Measurements from ENCODE around the gene CAPN14. TPM values are rescaled to one million over a fixed set of nuclear protein-coding genes. Genes with fewer than 3 reads are reported as not detected.

The CAPN14 gene
- total and polyA plus RNA-seq, 10 donors, result 0.26 to 2.7 (median 0.92) TPM

DNA sequence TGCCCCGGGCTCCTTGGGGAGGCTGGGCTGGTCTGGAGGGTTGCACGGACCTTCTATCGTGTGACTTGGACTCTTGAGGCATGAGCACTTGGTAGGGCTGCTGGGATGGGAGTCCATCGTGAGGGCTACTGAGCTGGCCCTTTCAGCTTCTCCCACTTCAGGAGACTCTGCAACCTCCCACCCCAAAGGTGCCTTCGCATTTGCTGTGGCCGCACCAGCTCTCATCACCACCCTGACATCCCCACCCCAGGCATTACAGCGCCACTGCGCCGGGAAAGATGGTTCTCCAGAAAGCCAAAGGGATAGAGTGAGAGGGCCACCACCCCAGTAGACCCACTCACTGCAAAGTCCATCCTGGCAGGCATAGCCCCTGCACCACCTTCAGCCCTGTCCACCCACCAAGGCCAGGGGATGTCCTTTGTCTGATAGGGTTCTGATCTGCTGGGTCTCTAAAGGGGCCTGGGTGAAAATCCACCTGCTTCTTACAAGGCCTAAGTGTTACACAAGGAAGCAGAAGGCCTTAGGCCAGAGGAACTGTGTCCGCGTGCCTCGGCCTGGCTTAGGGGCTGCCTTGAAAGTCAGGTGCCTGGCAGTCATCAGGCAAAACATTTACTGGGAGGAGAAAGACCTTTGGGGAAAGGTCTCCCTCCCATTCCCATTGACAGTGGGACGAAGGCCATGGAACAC is 21.7 kb upstream of the CAPN14 start:
- Histone ChIP-seq H3K9me3 (no peaks in the 10 kb centered on the region), H3K4me3 (no peak overlapping the region), H3K27me3 (replicated peaks in 1 of 7) (no peaks in the 10 kb centered on the region), H3K27ac (peak overlapping the region in 6 of 8 donors; percentile 15 to 73 (median 60)), H3K36me3 (peaks cover 0 to 5% (median 0%) of the 10 kb centered on the region in 6 donors), H3K4me1 (peaks cover 19 to 69% (median 51%) of the 10 kb centered on the region in 6 donors)
- no peak for DNase-seq
- TF ChIP-seq POLR2AphosphoS5 (IDR thresholded peaks at IDR 0.05) (no peak), POLR2A (IDR thresholded peaks at IDR 0.05) (no peak)
- TF ChIP-seq, protein P1, sequence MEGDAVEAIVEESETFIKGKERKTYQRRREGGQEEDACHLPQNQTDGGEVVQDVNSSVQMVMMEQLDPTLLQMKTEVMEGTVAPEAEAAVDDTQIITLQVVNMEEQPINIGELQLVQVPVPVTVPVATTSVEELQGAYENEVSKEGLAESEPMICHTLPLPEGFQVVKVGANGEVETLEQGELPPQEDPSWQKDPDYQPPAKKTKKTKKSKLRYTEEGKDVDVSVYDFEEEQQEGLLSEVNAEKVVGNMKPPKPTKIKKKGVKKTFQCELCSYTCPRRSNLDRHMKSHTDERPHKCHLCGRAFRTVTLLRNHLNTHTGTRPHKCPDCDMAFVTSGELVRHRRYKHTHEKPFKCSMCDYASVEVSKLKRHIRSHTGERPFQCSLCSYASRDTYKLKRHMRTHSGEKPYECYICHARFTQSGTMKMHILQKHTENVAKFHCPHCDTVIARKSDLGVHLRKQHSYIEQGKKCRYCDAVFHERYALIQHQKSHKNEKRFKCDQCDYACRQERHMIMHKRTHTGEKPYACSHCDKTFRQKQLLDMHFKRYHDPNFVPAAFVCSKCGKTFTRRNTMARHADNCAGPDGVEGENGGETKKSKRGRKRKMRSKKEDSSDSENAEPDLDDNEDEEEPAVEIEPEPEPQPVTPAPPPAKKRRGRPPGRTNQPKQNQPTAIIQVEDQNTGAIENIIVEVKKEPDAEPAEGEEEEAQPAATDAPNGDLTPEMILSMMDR (IDR thresholded peaks at IDR 0.05 in 8 of 11, conservative IDR thresholded peaks at IDR 0.05 in 3 of 11), result no peak
- 72 to 88% (median 86%) methylated on average over 12 to 13 of the region's 13 CpGs for WGBS, 5 donors
- intact Hi-C loops (cut with DNase I; ENCODE audit: low total_unique reads), result loop anchor here (10.0 kb wide), 1 partner anchor 76 kb away; no protein-coding TSS in a partner anchor

DNA sequence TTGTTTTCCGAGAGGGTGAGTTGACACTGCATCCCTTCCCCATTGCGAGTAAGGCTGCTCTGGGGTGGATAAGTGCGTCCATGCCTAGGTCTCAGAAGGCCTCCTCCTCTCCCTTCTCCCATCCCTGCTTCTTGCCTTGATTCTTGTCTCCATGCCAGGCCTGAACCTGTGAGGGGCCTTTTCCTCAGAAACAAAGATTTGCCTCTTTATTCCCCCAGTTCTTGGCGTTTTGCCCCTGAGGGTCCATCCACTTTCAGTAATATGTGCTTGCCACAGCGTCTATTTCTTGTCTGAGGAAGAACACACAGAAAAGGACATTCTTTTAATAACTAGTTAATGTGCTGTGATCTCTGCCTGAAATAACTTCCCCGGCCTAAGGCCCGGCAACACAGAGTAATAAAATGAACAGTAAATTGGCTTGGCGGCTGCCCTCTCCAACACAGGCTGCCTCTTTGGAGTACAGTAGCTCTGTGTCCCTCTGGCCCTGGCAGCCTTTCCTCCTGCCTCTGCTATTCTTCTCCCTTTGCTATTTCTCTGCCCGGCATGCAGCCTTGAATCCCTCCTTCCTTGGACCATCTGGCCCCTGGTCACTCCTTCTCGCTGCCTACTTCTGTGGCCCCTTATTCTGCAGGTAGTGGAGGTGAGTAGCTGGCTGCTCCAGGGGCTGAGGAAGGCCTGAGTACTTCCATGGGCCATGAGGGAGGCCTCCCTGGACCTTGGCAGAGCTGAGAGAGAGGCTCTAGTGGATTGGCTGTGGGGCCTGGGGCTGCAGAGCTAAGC is 21.0 kb upstream of the CAPN14 start:
- Histone ChIP-seq H3K27me3 (replicated peaks in 1 of 7) (no peaks in the 10 kb centered on the region), H3K4me1 (peaks cover 20 to 75% (median 56%) of the 10 kb centered on the region in 6 donors), H3K36me3 (peaks cover 0 to 4% (median 0%) of the 10 kb centered on the region in 6 donors), H3K27ac (peak overlapping the region in 3 of 8 donors; percentile 59 to 73 (median 65)), H3K9me3 (no peaks in the 10 kb centered on the region), H3K4me3 (no peak overlapping the region)
- TF ChIP-seq, protein P1 (IDR thresholded peaks at IDR 0.05 in 8 of 11, conservative IDR thresholded peaks at IDR 0.05 in 3 of 11), result no peak
- TF ChIP-seq POLR2AphosphoS5 (IDR thresholded peaks at IDR 0.05) (no peak), POLR2A (IDR thresholded peaks at IDR 0.05) (no peak)
- DNase-seq, result no peak
- intact Hi-C loops (cut with DNase I; ENCODE audit: low total_unique reads), result loop anchor here (10.0 kb wide), 1 partner anchor 76 kb away; no protein-coding TSS in a partner anchor
- WGBS, 5 donors, result 91 to 94% (median 93%) methylated on average over 10 of the region's 10 CpGs

- no peak for DNase-seq
Observed at GRCh38 chr2:31237348-31238017, 20.2 kb upstream of the CAPN14 start.

More at GRCh38 chr2:31237348-31238017, 20.2 kb upstream of the CAPN14 start:
- TF ChIP-seq, protein P1 (IDR thresholded peaks at IDR 0.05 in 8 of 11, conservative IDR thresholded peaks at IDR 0.05 in 3 of 11), result no peak
- TF ChIP-seq POLR2A (IDR thresholded peaks at IDR 0.05) (no peak), POLR2AphosphoS5 (IDR thresholded peaks at IDR 0.05) (no peak)
- Histone ChIP-seq H3K9me3 (no peaks in the 10 kb centered on the region), H3K4me3 (no peak overlapping the region), H3K36me3 (peaks cover 0 to 4% (median 0%) of the 10 kb centered on the region in 6 donors), H3K27ac (no peak overlapping the region), H3K4me1 (peaks cover 20 to 80% (median 60%) of the 10 kb centered on the region in 6 donors), H3K27me3 (replicated peaks in 1 of 7) (no peaks in the 10 kb centered on the region)
- 90 to 97% (median 91%) methylated on average over 9 of the region's 9 CpGs for whole genome bisulfite sequencing, 5 donors
- intact Hi-C loops (cut with DNase I; ENCODE audit: low total_unique reads), result loop anchor here (10.0 kb wide), 1 partner anchor 77 kb away; no protein-coding TSS in a partner anchor
